ENCODE data around the gene ATP9A. TPM values are rescaled to one million over a fixed set of nuclear protein-coding genes. Genes with fewer than 3 reads are reported as not detected.

The ATP9A gene
- total and polyA plus RNA-seq, 2 donors from 2014 or later = 7.1 to 40.2 TPM

- Histone ChIP-seq H3K4me1 (ENCODE audit: control insufficient read depth in 2 of 3, insufficient read depth in 2 of 3, low read depth in 1 of 3, low read length in 3 of 3) (peaks cover 0 to 7% (median 0%) of the 10 kb centered on the region in 3 donors), H3K27ac (ENCODE audit: low read depth in 2 of 2, low read length in 2 of 2) (no peak overlapping the region), H3K9me3 (ENCODE audit: control insufficient read depth in 2 of 3, insufficient read depth in 1 of 3, low read length in 3 of 3) (no peaks in the 10 kb centered on the region), H3K27me3 (ENCODE audit: control insufficient read depth, insufficient read depth, low read length) (no peaks in the 10 kb centered on the region), H3K36me3 (ENCODE audit: control insufficient read depth in 2 of 3, insufficient read depth in 3 of 3, low read length in 3 of 3) (peaks cover 0 to 3% (median 0%) of the 10 kb centered on the region in 3 donors), H3K4me3 (ENCODE audit: low read length in 3 of 3) (no peak overlapping the region), H3K9ac (ENCODE audit: low read length in 3 of 3) (no peak overlapping the region)
- intact Hi-C loops (cut with DNase I) = loop anchor here (10.0 kb wide), 1 partner anchor 224 kb away; no protein-coding TSS in a partner anchor
- TF ChIP-seq CTCF (IDR thresholded peaks at IDR 0.05; ENCODE audit: borderline replicate concordance, extremely low read depth, insufficient read depth) = no peak
- FAIRE-seq = no peak
- peak in 3 of 5 donors; percentile 35 to 49 (median 39) for DNase-seq
Observed at GRCh38 chr20:51598556-51598955, 169.6 kb downstream of the ATP9A start.

DNA sequence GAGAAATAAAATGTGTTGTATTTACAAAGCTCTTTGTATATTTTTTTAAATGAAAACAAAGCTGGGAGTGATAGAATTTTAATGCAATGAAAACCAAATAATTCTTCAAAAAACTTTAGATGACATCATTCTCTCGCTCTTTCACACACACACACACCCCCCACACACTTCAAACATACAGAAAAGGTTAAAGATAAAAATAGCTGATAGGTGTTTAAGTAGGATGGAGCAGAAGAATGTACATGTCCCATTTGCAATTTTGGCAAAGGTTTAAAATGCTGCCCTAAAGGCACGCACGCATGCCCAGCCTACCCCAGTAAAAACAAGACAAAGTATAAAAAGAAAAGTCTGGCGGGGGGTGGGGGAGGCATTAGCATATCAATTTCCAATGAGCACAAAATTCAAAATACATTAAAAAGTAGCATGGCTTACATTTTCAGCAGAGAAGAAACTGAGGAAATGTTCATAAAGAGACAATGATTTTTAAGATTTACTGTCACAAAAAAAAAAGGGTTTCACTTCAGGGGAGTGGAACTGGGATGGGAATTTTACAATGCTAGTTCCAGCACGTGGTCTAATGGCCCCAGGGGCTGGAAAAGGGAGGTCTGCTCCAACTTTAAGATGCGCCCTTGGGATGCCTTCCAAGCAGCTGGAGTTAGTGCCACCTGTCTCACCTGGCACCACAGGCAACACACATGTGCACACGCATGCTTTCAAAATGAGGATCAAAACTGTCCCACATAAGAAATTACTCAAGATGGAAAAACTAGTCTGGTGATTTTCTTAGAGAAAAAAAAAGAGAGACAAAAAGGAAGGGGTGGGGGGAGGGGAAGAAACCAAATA, 170.6 kb downstream of the ATP9A start:
- Histone ChIP-seq H3K27ac (ENCODE audit: low read depth in 2 of 2, low read length in 2 of 2) (no peak overlapping the region), H3K9me3 (ENCODE audit: control insufficient read depth in 2 of 3, insufficient read depth in 1 of 3, low read length in 3 of 3) (no peaks in the 10 kb centered on the region), H3K36me3 (ENCODE audit: control insufficient read depth in 2 of 3, insufficient read depth in 3 of 3, low read length in 3 of 3) (peaks cover 0 to 3% (median 0%) of the 10 kb centered on the region in 3 donors), H3K4me3 (ENCODE audit: low read length in 3 of 3) (no peak overlapping the region), H3K27me3 (ENCODE audit: control insufficient read depth, insufficient read depth, low read length) (no peaks in the 10 kb centered on the region), H3K9ac (ENCODE audit: low read length in 3 of 3) (no peak overlapping the region), H3K4me1 (ENCODE audit: control insufficient read depth in 2 of 3, insufficient read depth in 2 of 3, low read depth in 1 of 3, low read length in 3 of 3) (peaks cover 0 to 7% (median 0%) of the 10 kb centered on the region in 3 donors)
- no peak for TF ChIP-seq CTCF (IDR thresholded peaks at IDR 0.05; ENCODE audit: borderline replicate concordance, extremely low read depth, insufficient read depth)
- intact Hi-C loops (cut with DNase I) = loop anchor here (10.0 kb wide), 1 partner anchor 223 kb away; no protein-coding TSS in a partner anchor
- FAIRE-seq (no peak), DNase-seq (no peak)

GRCh38 chr20:51596668-51597388, 171.4 kb downstream of the ATP9A start:
- DNase-seq = no peak
- FAIRE-seq = no peak
- Histone ChIP-seq H3K27ac (ENCODE audit: low read depth in 2 of 2, low read length in 2 of 2) (no peak overlapping the region), H3K9ac (ENCODE audit: low read length in 3 of 3) (no peak overlapping the region), H3K9me3 (ENCODE audit: control insufficient read depth in 2 of 3, insufficient read depth in 1 of 3, low read length in 3 of 3) (no peaks in the 10 kb centered on the region), H3K4me3 (ENCODE audit: low read length in 3 of 3) (no peak overlapping the region), H3K27me3 (ENCODE audit: control insufficient read depth, insufficient read depth, low read length) (no peaks in the 10 kb centered on the region), H3K36me3 (ENCODE audit: control insufficient read depth in 2 of 3, insufficient read depth in 3 of 3, low read length in 3 of 3) (peaks cover 0 to 3% (median 0%) of the 10 kb centered on the region in 3 donors), H3K4me1 (ENCODE audit: control insufficient read depth in 2 of 3, insufficient read depth in 2 of 3, low read depth in 1 of 3, low read length in 3 of 3) (peaks cover 0 to 7% (median 0%) of the 10 kb centered on the region in 3 donors)
- no peak for TF ChIP-seq CTCF (IDR thresholded peaks at IDR 0.05; ENCODE audit: borderline replicate concordance, extremely low read depth, insufficient read depth)
- intact Hi-C loops (cut with DNase I) = loop anchor here (10.0 kb wide), 1 partner anchor 222 kb away; no protein-coding TSS in a partner anchor

All from kidney (tissue), 14 donors.